GM04503 (cell line): Measurements from ENCODE around the gene SCARF1.
A peak's percentile ranks its signal among the peaks of the same experiment; 100 is the strongest.

Experiments used
- DNase-seq: peaks from one replicate; pipeline ENCODE4 v3.0.0-alpha.2; 2012; ENCODE audit warnings: low read depth

SCARF1 gene

GRCh38 chr17:1627982-1628855 lies 17.3 kb downstream of the SCARF1 start, which contains the start of gene SLC43A2:
Gene SLC43A2, minus strand, starts transcription at chr17:1628834. Its CDS starts 960 bp downstream, at chr17:1627874.
- DNase-seq, result no peak

- no peak for DNase-seq
Measured at GRCh38 chr17:1627182-1627981, 18.1 kb downstream of the SCARF1 start.

GRCh38 chr17:1626333-1626732 lies 19.2 kb downstream of the SCARF1 start:
- DNase-seq, result no peak

DNA sequence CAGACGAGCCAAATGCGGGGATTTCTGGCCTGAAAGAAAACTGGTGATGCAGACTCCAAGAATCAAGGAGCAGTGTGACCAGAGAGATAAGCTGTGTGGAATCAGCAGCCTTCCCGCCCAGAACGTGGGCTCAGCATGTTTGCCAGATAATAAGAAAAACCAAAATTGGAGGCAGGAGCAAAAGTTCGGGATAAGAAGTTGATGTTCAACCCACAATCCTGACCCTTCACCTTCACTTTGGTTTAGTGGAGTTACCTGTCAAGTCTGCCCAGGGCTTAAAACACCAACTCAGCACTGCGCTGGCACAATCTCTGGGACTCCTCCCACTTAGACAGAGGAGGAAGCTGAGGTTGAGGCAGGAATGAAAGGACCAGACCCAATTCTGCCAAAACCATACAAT lies 20.0 kb downstream of the SCARF1 start:
- DNase-seq, result no peak

GRCh38 chr17:1625053-1625452 lies 20.5 kb downstream of the SCARF1 start:
- no peak for DNase-seq

DNA sequence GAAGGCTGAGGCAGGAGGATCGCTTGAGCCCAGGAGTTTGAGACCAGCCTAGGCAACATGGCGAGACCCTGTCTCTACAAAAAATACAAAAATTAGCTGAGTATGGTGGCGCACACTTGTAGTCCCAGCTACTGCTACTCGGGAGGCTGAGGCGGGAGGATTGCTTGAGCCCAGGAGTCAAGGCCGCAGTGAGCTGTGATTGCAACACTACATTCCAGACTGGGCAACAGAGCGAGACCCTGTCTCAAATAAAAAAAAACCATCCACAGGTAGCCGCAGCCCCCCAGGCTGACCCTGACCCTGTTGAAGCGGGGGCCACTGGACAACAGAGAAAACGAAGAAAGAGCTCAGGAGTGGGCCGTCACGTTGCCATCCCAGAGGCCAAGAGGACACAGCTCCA lies 20.9 kb downstream of the SCARF1 start:
- no peak for DNase-seq

DNA sequence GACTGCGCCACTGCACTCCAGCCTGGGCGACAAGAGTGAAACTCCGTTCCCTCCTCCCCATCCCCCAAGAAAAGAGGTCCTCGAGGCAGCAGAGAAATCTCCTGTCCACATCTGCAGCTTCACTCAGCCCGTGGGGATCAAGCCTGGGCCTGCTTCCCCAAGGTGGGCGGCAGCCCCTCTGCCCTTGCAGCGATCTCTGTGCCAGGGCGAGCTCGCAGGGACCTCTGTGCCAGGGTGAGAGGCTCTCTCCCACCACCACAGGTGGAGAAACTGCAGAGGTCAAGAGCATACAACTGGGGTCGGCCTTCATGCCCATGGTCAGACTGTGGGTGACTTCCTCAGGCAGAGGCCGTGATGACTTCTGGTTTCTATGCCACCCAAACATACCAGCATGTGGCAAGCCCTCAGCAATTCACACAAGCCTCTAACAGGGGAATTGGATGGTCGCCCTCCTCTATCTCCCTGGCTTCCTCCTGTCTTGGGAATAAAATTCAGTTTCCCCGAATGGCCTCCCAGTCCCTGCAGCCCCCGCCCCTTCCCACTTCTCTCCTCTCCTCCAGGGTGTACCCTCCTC lies 22.4 kb downstream of the SCARF1 start:
- no peak for DNase-seq

DNA sequence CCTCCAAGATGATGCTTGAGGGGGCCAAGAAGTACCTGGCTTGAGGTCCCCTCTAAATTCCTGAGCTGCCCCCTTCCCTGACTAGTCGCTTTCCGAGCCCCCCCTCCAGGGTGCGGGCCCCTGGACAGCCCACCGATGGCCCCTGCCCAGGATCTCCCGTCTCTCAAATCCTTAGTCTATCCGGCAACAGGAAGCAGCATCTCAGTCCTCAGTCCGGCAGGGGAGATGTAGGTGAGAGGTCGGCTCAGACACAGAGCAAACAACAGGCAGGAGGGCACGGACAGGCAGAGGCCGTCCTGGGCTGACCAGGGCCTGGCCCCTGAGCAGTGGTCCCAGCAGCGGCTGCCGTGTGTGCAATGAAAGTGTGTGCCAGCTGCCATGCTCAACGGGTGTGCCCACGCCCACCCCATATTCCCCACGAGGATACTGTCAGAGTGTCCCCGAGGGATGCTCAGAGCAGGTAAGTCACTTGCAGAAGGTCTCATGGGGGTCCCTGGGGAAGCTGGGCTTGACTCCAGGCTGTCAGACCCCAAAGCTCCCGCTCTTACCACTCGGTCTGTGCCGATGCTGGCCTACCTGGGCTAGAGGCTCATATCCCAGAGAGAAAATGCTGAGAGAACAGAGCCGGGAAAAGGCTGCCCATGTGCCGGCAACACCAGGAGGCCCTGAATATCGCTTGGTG lies 24.1 kb downstream of the SCARF1 start:
- no peak for DNase-seq

DNA sequence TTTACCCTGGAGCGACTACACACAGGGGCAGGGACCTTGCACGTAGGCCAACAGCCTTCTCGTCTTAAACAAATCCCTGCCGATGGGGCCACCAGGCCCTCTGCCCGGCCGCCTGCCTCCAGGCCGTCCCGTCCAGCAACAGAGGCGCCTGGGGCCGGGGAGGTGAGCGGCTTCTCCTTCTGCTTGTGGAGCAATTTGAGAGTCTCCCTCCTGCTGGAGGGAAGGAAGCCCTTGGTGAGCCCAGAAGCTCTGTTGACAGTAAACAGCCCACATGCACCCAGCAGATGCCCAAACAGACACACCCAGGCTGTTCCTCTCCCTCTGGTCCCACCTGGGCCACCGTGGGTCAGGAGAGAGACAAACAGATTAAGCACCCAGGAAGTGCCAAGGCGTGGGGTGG lies 25.0 kb downstream of the SCARF1 start:
- no peak for DNase-seq

- DNase-seq, result peak; percentile 67
Measured at GRCh38 chr17:1617620-1618174, 27.8 kb downstream of the SCARF1 start.

GRCh38 chr17:1616101-1616500 lies 29.4 kb downstream of the SCARF1 start:
- DNase-seq, result no peak

- DNase-seq, result no peak
Measured at GRCh38 chr17:1612400-1612799, 33.1 kb downstream of the SCARF1 start.

DNA sequence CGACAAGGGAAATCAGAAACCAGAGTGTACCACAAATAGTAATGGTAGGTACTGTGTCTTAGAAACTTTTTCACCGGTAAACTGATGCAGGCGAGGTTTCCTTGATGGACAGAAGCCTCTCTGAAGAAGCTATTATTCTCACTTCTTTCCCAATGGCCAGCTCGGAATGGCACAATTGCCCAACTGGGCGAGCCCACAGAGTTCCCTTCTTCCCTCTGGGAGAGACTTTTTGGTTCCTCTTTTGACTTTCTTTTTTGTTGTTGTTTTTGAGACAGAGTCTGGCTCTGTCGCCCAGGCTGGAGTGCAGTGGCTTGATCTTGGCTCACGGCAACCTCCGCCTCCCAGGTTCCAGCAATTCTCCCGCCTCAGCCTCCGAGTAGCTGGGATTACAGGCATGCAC lies 33.8 kb downstream of the SCARF1 start:
- no peak for DNase-seq

DNA sequence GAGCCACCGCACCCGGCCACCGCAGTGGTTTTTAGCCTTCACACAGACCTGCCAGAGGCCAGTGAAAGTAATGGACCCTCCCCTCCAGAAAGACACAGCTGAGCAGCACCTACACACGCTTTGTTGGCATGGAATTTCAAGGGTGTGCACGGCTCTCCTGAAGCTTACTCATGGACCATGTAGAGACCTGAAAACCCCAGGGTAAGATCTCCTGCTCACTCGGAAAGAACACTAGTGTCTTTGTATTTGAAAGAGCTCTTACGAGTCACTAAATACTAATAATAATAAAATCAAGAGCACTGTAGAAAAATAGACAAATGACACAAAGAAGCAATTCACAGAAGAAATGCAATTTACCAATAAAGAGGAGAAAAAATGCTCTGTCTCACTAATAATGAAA lies 36.9 kb downstream of the SCARF1 start:
- no peak for DNase-seq

DNA sequence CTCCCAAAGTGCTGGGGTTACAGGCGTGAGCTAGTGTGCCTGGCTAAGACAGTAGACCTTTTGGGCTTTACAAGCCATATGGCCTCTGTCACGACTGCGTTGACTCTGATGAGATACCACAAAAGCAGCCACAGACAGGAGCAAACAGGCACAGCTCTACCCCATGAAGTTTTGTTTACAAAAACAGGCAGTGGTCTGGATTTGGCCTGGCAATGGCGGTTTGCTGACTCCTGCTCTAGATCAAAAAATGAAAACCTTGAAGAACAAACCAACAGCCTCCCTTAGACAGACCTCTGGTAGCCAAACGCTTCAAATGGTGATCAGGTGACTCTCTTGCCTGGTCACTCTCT lies 37.6 kb downstream of the SCARF1 start:
- no peak for DNase-seq

- no peak for DNase-seq
Measured at GRCh38 chr17:1606352-1606985, 39.1 kb downstream of the SCARF1 start.

GRCh38 chr17:1605681-1606351 lies 39.7 kb downstream of the SCARF1 start:
- DNase-seq, result no peak

DNA sequence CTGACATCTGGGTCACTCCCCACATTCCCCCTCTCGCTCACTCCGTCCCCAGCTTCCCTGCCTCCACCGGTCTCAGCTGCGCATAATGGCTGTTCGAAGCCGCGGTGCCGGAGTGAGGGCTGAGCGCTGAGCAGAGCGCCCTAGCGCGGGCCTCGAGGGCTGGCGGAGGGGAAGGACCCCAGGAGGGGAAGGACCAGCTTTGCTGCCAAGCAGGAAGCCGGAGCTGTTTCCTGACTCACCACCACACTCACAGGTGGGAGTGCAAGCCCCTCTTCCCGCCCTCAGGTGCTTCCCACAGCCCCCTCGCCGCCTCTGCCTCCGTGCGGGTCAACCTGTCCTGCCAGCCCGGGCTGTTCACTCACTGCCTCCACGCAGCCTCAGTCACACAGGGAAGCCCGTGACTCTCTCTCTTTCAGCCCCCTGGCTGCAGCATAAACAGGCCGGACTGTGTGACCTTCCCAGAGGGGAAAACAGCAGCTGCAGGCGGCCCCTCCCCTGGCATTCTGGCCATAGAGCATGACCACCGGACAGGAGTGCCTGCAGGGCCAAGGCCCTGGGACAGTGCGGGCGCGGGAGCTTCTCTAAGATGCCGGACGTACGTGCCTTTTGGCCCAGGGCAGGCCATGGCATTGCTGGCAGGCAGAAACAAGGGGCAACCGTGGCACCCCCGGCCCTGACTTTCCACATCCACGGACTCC lies 40.6 kb downstream of the SCARF1 start:
- DNase-seq, result no peak

DNA sequence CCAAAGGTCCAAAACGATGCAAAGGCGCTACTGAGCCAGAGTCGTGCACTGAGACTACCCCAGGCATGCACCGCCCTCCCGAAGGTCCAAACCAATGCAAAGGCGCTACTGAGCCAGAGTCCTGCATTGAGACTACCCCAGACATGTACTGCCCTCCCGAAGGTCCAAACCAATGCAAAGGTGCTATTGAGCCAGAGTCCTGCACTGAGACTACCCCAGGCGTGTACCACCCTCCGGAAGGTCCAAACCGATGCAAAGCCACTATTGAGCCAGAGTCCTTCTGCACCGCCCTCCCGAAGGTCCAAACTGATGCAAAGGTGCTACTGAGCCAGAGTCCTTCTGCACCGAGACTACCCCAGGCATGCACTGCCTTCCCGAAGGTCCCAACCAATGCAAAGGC lies 44.0 kb downstream of the SCARF1 start:
- no peak for DNase-seq

GRCh38 chr17:1598399-1599095 lies 47.0 kb downstream of the SCARF1 start:
- DNase-seq, result no peak
